HCEC 1CT (cell line): ENCODE data around the gene DIS3.
"Not testable (repeated sequence)": the region's sequence is repeated elsewhere in the genome, so short reads cannot be mapped to it uniquely, and the experiment has no call there.

ENCODE experiments used
- DNase-seq: peaks from one replicate; pipeline ENCODE4 v3.0.0-alpha.2; 2017

The DIS3 gene

GRCh38 chr13:72781451-72782439, at the start of gene DIS3, which contains the start of gene PIBF1:
TSS of gene DIS3 (minus strand) at chr13:72781900. CDS start at chr13:72781832, 68 bp downstream.
TSS of gene PIBF1 (plus strand) at chr13:72782133. CDS start at chr13:72783470, 1,337 bp downstream.
- peak; percentile 98 for DNase-seq

GRCh38 chr13:72823724-72824123, 42.0 kb upstream of the DIS3 start:
- no peak for DNase-seq

GRCh38 chr13:72823081-72823480, 41.4 kb upstream of the DIS3 start:
- DNase-seq, result no peak

GRCh38 chr13:72820898-72821279, 39.2 kb upstream of the DIS3 start:
- DNase-seq, result no peak

GRCh38 chr13:72820156-72820897, 38.6 kb upstream of the DIS3 start:
- peak; percentile 77 for DNase-seq

- no peak for DNase-seq
Measured at GRCh38 chr13:72808917-72809500, 27.3 kb upstream of the DIS3 start.

- not testable (repeated sequence) for DNase-seq
Measured at GRCh38 chr13:72806514-72806913, 24.8 kb upstream of the DIS3 start.

- DNase-seq, result no peak
Measured at GRCh38 chr13:72805676-72806346, 24.1 kb upstream of the DIS3 start.

GRCh38 chr13:72804301-72804700, 22.6 kb upstream of the DIS3 start:
- DNase-seq, result no peak

GRCh38 chr13:72798817-72799216, 17.1 kb upstream of the DIS3 start:
- DNase-seq, result no peak

GRCh38 chr13:72792640-72793039, 10.9 kb upstream of the DIS3 start:
- no peak for DNase-seq

- no peak for DNase-seq
Measured at GRCh38 chr13:72788831-72789230, 7.1 kb upstream of the DIS3 start.

- not testable (repeated sequence) for DNase-seq
Measured at GRCh38 chr13:72784679-72785078, 3.0 kb upstream of the DIS3 start.

- DNase-seq, result peak; percentile 14
Measured at GRCh38 chr13:72782717-72783116, 1.0 kb upstream of the DIS3 start.

GRCh38 chr13:72774019-72774418, 7.7 kb downstream of the DIS3 start:
- DNase-seq, result peak; percentile 28

- no peak for DNase-seq
Measured at GRCh38 chr13:72763411-72763810, 18.3 kb downstream of the DIS3 start.

GRCh38 chr13:72760189-72760588, 21.5 kb downstream of the DIS3 start:
- no peak for DNase-seq

GRCh38 chr13:72757792-72758535, 23.7 kb downstream of the DIS3 start:
- no peak for DNase-seq

GRCh38 chr13:72754111-72754510, 27.6 kb downstream of the DIS3 start:
- DNase-seq, result no peak

GRCh38 chr13:72751220-72751619, 30.5 kb downstream of the DIS3 start:
- no peak for DNase-seq

- no peak for DNase-seq
Measured at GRCh38 chr13:72745260-72745659, 36.4 kb downstream of the DIS3 start.

GRCh38 chr13:72740015-72740414, 41.7 kb downstream of the DIS3 start:
- no peak for DNase-seq
